HG02970 (cell line): ENCODE measurements around the gene ZNRF1.
"Not testable (repeated sequence)": the region's sequence is repeated elsewhere in the genome, so short reads cannot be mapped to it uniquely, and the experiment has no call there.

Source experiments
- ATAC-seq: cut with Tn5 transposase; IDR thresholded peaks from one replicate; pipeline ENCODE4 v1.9.1; 2021; ENCODE audit warnings: mild to moderate bottlenecking, moderate library complexity, moderate number of reproducible peaks; ENCODE audit not compliant: unreplicated experiment, low FRiP score

Gene ZNRF1

GRCh38 chr16:75111514-75111940 is 112.7 kb downstream of the ZNRF1 start:
- ATAC-seq: no peak

DNA sequence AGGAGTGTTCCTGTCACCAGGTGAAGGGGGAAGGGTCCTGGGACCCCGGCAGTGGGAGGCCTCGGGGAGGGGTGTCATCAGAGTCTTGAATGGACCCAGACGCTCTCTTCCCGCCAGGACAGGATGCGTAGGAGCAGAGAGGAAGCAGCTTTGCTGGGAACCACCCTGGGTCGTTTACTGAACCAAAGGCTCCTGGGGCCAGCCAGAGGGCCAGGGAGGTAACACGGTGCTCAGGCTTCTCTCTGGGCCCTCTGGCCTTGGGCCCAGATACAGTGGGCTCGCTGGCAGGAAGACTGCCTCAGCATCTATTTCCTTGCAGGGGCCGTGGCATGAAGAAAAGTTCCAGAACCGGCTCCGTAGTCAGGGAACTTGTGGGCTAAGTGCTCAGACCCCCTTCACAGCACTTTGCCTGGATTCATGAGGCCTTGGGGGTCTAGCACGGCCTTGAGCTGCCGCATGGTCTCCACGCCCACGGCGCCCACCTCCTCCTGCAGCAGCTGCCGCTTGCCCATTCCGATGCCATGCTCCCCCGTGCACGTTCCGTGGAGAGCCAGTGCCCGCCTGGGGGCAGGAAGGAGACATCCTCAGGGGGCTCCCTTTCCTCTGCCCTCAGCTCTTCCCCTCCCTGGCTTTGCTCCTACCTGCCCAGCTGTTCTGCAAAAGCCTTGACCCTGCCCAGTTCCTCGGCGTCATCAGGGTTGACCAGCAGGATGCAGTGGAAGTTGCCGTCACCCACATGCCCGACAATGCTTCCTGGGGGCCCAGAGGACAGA is 113.3 kb downstream of the ZNRF1 start:
- ATAC-seq: no peak

DNA sequence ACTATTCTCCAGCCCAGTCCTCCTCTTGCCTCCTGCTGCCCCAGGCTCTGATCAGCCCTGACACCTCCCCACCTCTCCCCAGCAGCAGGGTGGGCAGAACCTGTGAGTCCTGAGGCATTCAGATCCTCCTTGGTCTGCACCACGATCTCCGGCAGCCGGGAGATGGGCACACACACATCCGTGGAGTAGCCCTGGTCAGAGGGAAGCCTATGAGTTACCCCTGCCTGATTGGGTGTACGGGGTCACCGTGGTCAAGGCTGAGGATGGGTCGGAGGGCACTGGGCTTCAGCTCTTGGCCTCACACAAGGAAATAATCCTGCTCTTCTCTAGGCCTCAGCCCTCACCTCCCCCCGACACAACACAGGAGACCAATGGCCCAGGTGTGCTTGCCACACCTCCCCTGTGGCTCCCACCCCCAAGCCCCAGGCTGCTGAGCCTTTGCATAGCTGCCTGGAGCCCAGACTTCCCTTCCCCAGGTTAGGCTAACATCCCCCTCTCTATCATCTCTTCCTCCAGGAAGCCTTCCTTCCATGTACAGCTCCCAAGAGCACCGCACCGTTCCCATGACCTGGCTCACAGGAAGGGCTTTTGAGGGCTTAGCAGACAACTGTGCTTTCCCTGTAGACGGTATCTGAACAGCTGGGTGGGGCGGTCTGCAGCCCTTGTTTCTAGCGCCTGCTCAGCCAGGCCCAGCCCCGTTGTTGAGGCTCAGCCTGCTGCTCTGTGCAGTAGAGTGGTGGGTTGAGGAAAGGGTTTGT is 114.1 kb downstream of the ZNRF1 start:
- no peak for ATAC-seq

- ATAC-seq: no peak
These were observed 114.8 kb downstream of the ZNRF1 start for GRCh38 chr16:75113541-75114121.

DNA sequence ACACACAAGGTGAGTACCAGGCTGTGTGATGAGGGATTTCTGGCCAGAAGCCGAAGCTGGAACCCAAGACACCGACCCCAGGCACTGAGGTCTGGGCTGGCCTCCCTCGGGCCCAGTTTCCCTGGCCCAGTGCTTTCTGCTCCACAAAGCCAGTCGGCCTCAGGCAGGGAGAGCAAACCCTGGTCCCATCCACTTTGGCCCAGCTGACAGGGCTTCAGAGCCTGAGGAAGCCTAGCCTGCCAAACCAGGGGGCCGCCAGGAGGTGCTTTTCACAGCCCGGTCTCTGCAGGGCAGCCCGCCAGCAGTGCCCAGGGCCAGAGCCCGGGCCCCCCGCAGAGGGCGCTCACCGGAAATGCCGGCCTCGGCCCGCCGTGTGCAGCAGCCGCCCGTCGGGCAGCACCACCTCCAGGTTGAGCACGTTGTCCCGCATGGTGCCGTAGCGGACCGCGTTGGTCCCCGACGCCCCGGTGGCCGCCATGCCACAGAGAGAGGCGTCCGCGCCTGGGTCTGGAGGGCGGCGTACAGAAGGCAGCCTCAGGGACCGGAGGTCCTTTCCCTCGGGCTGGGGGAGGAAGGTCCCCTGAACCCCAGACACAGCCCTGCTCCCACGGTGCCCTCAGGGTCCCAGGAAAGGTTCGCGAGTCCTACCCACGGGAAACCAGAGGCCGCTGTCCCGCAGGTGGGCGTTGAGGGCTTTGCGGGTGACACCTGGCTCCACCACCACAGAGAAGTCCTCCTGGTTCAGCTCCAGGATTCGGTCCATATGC is 115.5 kb downstream of the ZNRF1 start:
- no peak for ATAC-seq

DNA sequence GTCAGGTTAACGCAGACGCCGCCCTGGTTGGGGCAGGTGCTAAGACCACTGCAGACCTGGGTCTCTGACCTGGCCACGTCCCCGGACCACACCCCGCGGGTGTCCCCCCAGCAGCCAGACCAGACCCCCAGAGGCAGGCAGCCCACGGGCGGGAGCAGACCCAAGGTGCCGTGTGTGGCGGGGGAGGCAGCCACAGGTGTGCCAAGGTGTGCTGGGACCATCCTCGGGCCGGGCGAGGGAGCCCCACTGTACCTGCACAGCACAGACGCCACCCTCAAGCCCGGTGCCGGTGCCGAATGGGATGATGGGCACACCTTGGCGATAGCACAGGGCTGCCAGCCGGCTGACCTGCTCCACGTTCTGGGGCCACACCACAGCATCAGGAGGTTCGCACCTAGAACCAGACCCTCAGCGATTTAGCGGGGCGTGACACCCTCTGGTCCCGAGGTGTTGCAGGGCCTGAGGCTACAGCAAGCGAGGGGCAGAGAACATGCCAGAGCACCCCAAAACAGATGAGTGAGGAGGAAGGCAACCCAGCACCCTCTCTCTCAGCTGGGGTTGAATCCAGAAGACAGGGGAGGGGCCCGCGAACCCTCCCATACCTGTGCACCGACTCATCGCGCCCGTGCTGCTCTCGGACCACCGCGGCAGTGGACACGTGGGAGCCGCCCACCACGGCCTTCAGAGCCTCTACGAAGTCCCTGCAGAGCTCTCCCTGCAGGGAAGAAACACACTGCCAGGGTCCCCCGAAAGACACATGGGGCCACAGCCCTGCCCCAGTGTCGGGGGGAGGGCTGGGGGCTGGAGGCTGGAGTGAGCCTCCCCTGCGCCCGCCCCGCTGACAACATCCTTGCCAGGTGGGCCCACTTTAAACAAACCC is 116.4 kb downstream of the ZNRF1 start:
- ATAC-seq: no peak

DNA sequence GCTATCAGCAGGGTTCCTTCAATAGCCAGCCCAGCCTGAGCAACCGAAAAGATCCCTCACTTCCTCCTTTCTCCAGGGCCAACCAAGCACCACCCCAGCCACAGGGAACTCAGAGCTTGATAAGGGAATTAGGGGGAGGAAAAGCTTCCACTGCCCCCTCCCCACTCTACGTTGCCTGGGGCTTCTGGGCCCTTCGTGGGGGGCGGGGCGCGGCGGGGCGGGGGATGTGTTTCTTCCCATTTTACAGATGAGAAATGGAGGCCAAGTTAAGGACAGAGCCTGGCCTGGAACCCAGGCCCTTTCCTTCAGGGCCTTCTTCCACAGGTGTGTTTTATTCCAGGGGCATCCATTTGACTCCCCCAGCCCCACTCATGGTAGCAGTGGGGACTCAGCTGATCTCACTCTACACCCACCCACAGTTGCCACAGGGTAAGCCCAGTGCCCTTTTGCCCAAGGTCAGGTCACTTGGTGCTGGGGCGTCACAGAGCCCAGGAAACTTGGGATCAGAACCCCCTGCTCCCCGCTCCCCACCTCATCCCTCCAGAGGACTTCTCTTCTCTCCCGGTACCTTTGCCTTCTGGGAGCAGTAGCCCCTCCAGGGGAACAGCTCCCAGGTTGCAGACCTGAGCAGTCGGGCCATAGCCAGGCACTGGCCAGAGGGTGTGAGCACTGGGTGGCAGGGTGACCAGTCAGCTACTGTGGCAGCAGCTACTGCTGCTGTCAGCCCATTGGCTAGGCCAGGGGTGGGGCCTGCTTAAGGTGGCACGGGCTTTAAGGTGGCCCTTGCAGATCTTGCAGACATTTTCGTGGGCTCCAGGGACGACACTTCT is 117.5 kb downstream of the ZNRF1 start, which contains the start of gene LDHD:
LDHD (minus strand) TSS at position 700 of the 830 bp plus-strand sequence; CDS start at position 640, 60 bp downstream.
- no peak for ATAC-seq

GRCh38 chr16:75116911-75117245 is 118.1 kb downstream of the ZNRF1 start:
- no peak for ATAC-seq

GRCh38 chr16:75118943-75119539 is 120.2 kb downstream of the ZNRF1 start:
- ATAC-seq: no peak

GRCh38 chr16:75120253-75120652 is 121.4 kb downstream of the ZNRF1 start:
- ATAC-seq: no peak

GRCh38 chr16:75121949-75122568 is 123.2 kb downstream of the ZNRF1 start:
- no peak for ATAC-seq

DNA sequence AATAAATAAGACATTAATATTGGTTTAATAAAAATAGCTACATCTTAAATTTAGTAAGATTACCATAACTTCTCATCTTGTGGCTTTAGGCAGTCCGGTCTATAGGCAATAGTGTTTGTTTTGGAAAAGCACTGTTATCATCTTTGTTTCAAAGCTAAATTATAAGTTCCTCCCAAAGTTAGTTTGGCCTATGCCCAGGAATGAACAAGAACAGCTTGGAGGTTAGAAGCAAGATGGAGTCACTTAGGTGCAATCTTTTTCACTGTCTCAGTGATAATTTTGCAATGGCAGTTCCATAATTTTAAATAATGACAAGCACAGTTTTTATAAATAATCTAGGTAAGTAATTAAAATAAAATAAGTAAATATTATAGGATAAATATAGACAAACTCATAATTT is 123.8 kb downstream of the ZNRF1 start:
- ATAC-seq: no peak

- ATAC-seq: no peak
These were observed 129.0 kb downstream of the ZNRF1 start for GRCh38 chr16:75127713-75128415.

GRCh38 chr16:75129421-75130149 is 130.8 kb downstream of the ZNRF1 start:
- ATAC-seq: not testable (repeated sequence)

GRCh38 chr16:75130150-75130771 is 131.4 kb downstream of the ZNRF1 start:
- ATAC-seq: no peak

GRCh38 chr16:75131081-75131480 is 132.3 kb downstream of the ZNRF1 start:
- no peak for ATAC-seq
